Right forelimb (tissue), 1 donor: Measurements from ENCODE around the gene USP20.

ENCODE experiments used
- DNase-seq: peaks from one replicate; pipeline ENCODE4 v3.0.0-alpha.2; 2018

Gene USP20

DNA sequence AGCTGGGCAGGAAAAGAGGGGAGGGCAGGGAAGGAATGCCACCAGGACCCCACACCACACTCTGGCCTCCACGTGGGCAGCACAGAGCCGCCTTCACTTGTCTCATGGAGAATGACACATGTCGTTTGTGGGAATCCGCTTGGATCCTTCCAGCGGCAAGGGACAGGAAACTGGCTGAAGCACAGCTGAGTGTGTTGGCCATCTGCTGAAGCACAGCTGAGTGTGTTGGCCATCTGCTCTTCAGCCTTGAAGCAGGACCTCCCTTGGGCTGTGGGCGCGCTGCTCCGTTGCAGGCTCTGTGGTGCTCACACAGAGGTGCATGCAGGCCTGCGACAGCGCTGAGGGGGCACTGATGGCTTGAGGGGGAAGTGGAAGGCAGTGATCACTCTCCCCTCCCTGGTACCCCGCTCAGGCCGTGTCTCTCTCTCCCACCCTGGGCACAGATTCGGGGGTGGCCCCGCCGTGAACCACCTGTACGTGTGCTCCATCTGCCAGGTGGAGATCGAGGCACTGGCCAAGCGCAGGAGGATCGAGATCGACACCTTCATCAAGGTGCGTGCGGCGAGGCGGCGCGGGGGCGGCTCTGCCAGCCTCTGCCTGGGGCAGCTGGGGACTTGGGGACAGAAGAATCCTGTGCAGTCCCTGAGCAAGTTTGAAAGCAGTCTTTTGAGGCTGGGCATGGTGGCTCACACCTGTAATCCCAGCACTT is 40.6 kb downstream of the USP20 start:
- no peak for DNase-seq

DNA sequence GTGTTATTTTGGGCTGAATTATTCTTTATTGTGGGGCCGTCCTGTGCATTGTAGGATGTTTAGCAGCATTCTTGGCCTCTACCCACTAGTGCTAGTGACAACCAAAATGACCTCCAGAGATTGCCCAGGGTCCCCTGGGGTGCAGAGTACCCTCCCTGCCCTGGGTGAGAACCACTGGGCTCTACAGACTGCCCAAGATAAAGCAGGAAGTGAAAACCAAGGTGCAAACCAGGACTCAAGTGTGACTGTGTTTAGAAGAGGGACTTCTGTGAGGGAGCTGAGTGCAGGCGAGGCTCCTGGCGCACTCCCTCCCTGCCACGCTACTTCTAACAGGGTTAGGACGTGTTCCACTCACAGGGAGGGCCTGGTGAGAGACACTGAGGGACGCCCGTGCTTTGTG is 41.6 kb downstream of the USP20 start:
- DNase-seq = no peak

DNA sequence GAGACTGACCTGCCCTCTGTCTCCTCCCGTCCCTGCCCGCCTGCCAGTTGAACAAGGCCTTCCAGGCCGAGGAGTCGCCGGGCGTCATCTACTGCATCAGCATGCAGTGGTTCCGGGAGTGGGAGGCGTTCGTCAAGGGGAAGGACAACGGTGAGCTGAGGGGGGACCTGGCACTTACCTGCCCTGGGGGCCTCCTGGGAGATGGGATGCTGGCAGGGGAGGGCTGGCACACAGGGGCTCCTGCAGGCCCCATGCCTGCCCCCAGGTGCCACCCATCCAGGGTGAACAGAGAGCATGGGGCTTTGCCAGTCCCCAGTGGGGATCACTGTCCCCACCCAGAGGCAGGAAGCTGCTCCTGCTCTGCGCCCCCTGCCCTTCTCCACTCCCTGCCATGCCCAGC is 43.0 kb downstream of the USP20 start:
- DNase-seq = no peak

DNA sequence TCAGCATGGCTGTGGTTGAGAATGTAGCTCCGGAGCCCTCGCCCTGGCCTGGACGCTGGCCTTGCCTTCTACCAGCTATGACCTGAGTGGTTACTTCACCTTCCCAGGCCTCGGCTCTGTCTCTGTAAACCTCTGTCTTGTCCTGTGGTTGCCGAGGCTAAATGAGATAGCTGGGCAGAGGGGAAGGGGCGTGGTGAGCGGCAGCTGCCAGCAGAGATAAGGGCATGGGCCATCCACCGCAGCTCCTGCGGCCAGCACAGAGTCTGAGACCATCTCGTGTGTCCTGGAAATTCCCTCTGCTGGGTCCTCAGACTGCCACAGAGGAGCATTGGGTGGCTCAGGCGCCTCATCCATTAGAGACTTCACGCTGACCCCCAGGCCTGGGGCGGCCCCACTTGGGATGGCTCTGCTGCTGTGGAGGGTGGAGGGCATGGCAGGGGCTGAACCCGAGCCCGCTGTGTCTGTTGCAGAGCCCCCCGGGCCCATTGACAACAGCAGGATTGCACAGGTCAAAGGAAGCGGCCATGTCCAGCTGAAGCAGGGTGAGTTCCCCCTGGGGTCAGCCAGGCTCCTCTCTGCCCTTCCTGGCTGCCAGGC is 43.9 kb downstream of the USP20 start:
- DNase-seq = no peak

DNA sequence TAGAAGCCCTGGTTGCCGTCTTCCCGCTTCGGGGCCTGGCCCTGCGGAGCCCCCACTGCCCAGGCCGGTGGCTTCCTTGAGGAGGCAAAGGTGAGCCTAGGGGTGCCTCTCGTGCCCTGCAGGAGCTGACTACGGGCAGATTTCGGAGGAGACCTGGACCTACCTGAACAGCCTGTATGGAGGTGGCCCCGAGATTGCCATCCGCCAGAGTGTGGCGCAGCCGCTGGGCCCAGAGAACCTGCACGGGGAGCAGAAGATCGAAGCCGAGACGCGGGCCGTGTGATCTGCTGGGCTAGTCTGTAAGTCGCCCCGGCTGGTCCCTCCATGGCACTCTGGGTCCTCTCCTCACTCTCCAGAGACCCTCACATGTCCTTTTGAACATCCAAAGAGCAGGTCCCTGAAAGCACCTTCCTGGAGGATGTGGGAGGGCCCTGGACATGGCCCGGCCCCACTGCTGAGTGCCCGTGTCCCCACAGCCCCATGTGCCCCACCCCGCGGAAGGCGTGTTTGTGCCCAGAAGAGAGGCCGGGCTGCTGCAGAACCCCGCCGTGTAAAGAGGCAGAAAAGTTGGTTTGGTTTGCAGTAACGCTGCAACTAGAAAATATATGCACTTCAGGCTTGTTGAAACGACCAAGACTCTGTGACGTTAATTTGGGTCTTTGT is 44.9 kb downstream of the USP20 start:
- DNase-seq = no peak

DNA sequence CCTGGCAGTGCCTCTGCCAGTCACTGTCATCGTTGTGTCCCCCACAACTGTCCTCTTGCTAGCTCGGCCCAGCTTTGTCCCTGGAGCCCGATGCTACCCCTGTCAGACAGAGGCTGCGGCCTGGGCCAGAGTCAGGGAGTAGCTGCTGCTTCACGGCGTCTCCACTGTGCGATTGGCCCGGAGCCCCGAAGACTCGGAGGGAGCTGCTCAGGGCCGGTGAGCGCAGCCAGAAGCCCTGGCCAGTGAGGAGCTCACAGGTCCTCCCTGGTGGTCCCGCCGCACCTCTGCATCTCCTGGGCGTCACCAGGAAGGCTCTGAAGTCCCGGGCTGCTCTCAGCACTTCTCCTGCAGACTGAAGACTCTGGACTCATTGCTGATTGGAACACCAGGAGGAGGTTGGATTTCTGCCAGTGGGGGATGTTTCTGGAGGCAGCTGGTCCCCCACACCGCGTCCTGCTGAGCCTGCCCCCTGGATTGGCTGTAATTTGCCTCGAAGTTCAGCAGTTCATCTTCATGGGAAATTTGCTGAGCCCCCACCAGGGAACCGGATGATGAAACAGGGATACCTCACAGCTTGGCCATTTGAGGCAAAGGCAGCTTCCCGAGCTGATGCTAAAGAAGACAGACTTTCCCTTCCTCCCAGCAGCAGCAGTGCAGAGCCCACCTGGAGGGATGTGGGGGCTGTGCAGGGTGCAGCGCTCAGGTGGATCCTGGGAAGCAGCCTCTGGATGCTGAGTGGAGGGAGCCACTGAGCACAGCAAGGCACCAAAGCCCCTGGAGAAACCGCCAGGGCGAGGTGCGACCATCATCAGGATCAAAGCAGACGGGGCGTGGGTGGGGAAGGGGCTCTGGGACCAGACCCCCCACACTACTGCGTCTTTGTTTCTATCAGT is 45.6 kb downstream of the USP20 start:
- DNase-seq = peak; percentile 76

DNA sequence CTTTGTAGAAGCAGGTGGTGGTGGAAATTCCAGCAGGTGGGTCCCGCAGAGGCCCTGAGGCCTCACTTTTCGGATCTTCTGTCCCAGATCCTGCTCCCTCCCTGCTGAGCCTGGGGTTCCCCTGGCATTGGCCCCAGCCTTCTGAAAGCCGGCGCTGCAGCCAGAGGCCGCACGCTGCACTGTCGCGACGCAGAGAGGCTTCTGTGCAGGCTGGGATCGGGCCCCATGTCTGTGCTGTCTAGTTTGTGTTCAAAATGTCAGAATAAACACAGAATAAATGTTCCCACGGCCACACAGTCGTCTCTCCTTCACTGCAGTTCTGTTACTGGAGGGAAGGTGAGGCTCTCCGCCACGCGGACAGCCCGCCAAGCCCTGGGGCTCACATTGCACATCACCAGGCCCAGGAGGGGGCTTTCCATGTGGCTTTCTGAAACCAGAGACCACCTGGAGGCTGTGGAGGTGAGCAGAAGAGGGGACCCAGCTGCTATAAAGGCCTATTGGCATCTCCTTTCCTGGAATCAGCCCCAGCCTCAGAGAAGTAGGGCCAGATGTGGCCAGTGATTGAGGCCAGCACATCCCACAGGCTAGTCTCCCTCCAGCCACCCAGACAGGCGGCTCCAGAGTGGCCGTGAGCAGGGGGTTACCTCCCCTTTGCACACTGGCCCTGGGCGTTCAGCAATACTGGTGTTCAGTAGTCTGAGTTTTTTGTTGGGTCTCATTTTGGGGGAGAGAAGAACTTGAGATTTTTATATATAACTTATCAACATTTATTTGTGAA is 46.5 kb downstream of the USP20 start:
- DNase-seq = no peak

DNA sequence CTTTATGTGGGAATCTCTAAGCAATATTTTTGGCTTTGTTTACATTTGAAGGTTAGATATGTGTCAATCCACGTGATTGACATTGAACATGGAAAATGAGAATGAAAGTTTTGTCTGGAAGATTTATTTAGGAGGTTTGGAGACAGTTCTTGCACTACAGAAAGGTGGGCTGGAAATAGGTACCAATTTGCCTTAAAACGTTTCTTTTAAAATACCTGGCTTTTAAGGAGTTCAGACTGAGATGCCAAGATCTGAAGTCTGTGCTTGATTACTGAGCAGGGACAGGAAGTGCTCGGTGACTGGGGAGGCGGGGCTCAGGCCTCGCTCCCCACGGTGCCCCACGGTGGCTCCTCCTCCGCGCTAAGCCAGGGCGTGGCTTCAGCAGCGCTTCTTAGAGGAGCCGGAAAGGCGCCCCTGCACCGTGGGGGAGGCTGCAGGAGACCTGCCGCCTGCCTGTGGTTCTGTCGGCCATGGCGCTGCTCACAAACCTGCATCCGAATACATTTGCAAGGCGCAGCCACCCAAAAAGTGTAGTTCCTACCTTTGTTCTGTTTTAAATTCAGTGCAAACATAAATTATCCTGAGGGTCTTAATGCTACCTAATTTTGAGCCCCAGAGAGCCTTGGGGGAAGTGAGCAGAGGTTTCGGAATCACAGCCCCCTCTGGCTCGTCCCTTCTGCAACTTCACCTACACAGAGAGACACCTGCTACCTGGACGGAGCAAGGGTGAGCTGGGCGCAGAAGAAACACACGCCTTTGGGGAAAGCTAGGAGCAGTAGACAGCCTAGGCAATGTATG is 49.2 kb downstream of the USP20 start:
- peak; percentile 65 for DNase-seq

DNA sequence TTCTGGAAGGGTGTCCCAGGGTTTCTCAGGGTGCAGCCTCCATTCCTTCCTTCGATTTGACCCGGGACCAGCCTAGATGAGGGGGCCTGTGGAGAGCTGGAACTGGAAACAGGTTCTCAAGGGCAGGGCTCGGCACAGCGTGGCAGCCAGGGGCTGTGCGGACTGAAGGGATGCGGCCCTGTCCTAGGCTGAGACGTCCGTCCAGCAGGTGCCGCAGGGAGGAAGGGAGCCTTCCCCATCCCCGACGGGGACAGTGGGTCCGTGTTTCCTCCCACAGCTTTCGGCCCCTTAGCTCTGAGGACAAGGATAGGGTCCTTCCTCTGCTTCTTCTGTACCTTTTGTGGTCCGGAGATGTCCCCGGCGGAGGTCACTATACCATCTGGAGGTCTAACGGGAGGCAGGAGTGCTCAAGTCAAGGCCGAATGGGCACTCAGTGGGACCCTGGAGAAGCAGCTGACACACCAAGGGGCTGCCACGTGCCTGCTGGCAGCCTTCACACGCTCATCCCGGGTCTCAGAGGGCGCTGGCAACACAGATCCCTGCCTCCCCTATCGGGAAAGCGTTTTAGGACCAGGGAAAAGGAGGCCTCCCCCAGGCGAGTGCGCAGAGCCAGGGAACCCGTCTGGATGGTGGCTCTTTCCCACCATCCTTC is 49.9 kb downstream of the USP20 start:
- no peak for DNase-seq

DNA sequence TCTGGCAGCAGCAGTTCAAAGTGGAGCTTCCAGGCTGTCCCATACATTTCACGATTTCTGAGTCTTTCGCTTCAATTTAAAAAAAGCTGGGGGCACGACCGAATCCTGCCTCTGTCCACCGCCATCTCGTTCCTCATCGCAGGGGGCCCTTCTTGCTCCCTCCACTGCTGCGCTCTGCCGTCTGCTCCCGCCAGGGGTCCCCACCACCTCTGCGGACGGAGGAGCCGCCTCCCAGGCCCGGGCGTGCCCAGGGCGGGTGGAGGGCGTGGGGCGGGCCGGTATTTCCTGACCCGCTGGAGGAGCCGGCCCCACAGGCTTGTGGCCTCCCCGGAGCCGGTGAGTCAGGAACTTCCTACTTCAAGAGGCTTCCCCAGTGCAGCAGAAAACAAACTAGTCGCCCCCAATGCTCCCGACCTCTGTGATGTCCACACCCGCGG is 50.4 kb downstream of the USP20 start:
- peak; percentile 92 for DNase-seq

DNA sequence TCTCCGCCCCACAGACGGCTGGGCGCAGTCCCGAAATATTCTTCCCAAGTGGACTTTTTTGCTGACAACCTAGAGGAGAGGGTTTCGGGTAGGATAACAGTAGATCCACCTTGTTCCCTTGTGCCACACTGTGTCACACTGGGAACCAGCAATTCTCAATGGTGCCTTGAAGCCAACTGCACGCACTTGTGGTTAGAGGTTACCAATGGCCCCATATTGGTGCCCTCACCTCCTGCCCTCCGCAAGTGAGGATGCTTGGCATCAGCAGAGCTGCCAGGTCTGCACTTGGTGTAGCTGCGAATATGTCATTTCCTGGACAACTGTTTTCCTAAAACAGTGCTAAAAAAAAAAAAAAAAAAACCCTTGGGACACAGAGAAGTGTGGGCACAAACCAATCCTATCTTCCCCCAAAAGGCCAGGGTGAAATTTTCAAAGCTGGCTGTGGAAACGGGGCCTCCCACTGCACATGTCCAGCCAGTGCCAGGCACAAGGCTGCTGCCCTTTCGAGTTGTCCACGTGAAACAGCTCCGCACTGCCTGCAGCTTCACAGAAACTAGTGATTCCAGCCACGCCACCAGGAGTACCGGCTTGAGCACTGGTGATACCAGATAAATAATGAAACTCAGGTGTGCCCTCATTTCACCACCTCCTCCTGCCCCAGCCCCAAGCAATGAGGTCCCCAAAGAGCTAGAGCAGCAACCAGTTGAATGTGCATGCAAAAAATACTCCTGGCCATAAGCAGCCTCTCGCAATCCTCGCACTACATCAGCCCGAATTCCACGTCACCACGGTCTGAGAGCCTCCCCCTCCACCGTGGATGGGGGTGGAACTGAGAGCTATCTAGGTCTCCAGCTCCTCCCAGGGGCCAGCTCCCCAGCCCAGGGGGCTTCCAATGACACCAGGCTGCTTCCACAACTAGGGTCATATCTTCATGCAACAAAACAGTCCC is 51.2 kb downstream of the USP20 start:
- DNase-seq = no peak

DNA sequence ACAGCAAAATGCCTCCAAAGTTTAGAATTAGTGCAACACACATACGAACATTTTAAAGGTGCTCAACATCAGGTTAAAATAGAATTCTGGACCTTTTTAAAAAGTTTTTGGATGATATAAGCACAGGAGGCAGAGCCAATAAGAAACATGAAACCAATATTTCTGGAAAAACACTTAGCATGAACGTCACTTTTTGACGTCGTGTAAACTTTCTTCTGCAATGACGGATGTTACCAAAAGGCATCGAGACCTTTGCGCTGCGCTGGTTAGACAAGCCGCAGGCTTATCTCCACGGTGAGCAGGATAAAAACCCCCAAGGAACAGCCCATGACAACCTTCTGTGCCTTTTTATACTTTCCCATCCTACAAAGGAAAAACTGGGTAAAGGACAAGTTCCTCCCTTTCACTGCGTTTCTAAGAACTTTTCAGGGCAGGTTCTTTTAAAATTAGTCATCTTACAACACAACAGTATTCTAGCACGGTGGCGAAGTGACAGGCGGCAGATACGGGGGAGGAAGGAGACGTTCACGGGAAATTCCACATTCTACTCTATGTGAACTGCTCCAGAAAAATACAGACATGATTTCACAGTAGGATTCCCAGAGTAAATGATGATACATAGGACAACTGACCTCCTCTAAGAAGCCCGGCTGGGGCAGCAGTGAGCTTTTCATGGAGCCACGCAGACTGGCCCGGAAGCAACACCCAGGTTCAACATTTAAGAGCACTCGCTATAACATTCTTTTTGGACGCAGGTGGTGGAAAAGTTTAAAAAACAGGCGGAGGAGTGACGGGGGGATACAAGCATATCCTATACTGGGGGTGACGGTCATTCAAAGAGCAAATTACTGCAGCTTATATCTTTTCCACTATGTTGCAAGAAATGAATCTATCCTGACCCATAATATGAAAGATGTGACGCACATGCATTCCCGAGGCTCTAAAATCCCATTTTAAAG is 52.4 kb downstream of the USP20 start:
- DNase-seq = no peak

DNA sequence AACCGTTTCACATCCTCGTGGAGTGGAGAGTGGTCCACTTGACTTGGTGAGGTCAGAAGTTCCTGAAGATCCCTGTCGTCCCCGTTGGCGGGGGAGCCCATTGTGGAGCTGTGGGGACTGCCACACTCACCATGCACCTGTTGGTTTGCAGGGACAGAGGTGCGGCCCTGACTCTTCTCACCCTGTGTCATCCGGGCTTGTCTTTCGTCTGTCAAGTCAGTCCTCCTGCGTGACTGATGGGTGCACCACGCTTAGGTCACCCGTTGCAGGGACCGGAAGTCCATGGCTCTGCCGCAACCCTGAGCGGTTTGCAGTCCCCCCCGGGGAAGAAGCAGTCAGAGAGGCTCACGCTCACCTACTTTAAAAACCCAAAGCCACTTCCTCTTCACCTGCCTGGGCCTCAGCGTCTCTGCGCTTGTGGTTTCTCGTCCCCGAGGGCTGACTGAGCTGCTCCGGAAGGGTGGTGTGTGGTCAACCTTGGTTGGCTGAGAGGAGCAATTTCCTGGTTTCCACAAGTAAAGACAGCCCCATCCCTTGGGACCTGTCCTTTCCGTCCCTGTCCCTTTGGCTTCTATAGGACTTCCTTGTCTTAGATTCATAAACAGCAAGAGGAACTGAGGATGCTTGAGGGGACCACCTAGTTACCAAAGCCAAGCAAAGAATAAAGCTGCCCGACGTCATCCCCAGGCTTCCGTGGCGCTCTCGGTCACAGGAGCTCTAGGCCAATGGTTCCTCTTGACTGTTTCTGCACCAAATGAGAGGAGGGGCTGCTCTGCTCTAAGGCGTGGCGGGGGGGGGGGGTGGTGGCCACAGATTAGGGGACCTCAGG is 53.2 kb downstream of the USP20 start:
- DNase-seq = no peak

DNA sequence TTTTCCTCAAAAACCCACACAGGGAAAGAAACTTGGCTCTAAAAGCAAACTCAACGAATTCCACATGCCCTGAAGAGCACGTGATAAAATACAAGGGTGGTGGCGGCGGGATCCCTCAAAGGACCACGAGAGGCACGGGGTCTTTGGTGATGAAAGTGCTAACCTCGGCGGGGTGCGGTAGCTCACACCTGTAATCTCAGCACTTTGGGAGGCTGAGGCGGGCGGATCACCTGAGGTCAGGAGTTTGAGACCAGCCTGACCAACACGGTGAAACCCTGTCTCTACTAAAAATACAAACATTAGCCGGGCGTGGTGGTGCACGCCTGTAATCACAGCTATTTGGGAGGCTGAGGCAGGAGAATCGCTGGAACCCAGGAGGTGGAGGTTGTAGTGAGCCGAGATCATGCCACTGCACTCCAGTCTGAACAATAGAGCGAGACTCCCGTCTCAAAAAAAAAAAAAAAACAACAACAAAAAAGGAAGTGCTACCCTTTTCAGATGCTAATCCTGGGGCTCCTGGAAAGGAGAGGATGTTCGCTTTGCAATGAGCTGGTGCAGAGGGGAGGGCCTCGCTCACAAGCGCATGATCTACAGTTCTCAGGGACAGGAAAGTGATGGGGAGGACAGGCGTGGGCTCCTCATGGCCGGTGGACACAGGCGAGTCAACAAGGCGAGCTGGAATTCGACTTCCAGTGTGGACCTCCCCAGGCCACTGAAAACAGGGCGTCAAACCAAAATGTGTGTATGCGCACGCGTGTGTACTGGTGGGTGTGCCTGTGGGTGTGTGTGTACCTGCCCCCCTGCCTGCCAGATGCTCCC is 54.1 kb downstream of the USP20 start:
- no peak for DNase-seq

DNA sequence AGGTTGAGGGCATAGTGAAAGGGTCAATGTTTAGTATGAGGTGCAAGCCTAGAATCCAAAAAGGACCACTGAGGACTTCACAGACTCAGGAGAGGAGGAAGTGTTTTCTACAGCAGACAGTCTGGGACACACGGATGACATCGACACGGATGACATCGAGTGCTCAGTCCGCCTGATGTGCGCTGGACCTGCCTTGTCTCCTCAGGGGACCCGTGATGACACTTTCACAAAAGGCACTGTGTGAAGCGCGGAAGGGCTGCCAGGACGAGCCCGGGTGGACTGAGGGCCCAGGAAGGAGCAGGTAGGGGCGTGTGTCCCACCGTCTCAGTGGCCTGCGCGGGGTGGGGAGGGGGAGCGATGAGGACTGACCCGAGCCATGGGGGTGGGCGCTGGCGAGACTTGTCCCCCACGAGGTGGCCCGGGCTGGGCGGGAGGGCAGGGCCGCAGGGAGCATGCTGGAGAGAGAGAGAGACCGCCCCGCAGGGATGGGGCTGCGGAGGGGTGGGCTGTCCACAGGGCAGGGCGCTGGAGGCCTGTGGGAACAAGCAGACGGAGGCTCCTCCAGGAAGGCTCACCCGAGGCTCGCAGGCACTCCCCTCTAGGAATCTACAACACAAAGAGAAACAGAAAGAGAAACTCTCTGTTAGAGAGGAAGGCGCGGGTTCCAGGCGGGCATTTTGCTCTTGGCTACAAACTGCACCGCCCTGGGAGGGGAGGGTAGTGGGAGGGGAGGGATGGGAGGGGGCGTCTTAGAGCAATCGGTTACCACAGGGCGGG is 54.9 kb downstream of the USP20 start:
- DNase-seq = no peak
